ENCODE data around the gene SSPN.

DNA sequence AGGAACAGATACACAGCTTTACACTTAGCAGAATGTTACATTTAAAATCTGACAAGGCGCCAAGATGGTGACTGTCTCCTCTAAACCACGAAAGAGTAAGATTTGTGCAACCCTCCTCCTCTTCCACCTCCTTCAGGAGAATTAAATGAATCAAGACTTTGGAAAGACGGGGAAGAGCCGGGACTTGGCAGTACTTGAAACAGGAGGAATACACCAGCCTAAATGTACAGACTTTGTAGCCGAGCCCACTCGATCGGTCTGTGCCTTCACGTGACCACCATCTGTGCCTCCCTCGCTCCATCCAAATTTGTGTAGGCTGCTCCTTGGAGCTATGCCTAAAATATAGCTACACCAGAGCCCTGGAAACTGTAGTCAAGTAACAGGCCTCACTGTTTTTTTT is 38.3 kb downstream of the SSPN start:
- TF ChIP-seq, protein P1, sequence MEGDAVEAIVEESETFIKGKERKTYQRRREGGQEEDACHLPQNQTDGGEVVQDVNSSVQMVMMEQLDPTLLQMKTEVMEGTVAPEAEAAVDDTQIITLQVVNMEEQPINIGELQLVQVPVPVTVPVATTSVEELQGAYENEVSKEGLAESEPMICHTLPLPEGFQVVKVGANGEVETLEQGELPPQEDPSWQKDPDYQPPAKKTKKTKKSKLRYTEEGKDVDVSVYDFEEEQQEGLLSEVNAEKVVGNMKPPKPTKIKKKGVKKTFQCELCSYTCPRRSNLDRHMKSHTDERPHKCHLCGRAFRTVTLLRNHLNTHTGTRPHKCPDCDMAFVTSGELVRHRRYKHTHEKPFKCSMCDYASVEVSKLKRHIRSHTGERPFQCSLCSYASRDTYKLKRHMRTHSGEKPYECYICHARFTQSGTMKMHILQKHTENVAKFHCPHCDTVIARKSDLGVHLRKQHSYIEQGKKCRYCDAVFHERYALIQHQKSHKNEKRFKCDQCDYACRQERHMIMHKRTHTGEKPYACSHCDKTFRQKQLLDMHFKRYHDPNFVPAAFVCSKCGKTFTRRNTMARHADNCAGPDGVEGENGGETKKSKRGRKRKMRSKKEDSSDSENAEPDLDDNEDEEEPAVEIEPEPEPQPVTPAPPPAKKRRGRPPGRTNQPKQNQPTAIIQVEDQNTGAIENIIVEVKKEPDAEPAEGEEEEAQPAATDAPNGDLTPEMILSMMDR (conservative IDR thresholded peaks at IDR 0.05): no peak
- TF ChIP-seq ZFX (IDR thresholded peaks at IDR 0.05): no peak
